Sigmoid colon (tissue), 7 donors: ENCODE measurements around the gene MAP3K20. TPM values are rescaled to one million over a fixed set of nuclear protein-coding genes. Genes with fewer than 3 reads are reported as not detected.

Experiments used
- DNase-seq: peaks from one replicate; pipeline ENCODE4 v3.0.0-alpha.2; 2019
- H3K27ac ChIP-seq, 4 donors: fragments of 200-600 bp; sonication (generic); one replicate each; pipeline ENCODE4 v1.5.1; 2016 to 2019; ENCODE audit warnings: mild to moderate bottlenecking in 1 of 4
- H3K27me3 ChIP-seq, 3 donors: fragments of 200-600 bp; sonication (generic); one replicate each; pipeline ENCODE4 v1.5.1; 2019; ENCODE audit warnings: mild to moderate bottlenecking in 1 of 3
- H3K36me3 ChIP-seq, 4 donors: fragments of 200-600 bp; sonication (generic); one replicate each; pipeline ENCODE4 v1.5.1; 2016 to 2019
- H3K4me1 ChIP-seq, 4 donors: fragments of 200-600 bp; sonication (generic); one replicate each; pipeline ENCODE4 v1.5.1; 2017 to 2019
- H3K4me3 ChIP-seq, 4 donors: fragments of 200-600 bp; sonication (generic); one replicate each; pipeline ENCODE4 v1.5.1; 2017 to 2019; ENCODE audit warnings: mild to moderate bottlenecking in 2 of 4, moderate library complexity in 1 of 4
- H3K9me3 ChIP-seq, 4 donors: fragments of 200-600 bp in 3 of 4; sonication (generic) in 3 of 4; one replicate each; pipeline versions ENCODE4 v1.5.1 to v1.6.1; 2013 to 2019
- EP300 ChIP-seq, 4 donors: sonication (generic); formaldehyde crosslinking; IDR thresholded peaks; one replicate each; pipeline ENCODE4 v1.6.1; 2017; ENCODE audit warnings: antibody characterized with exemption in 4 of 4
- POLR2A ChIP-seq, 2 donors: fragments of 450-650 bp; IDR thresholded peaks; one replicate each; pipeline ENCODE4 v1.6.1; 2016; ENCODE audit warnings: antibody characterized with exemption in 2 of 2, mild to moderate bottlenecking in 2 of 2, moderate library complexity in 2 of 2
- POLR2AphosphoS5 ChIP-seq, 4 donors: sonication (generic); formaldehyde crosslinking; IDR thresholded peaks; one replicate each; pipeline ENCODE4 v1.6.1; 2017; ENCODE audit warnings: antibody characterized with exemption in 4 of 4
- WGBS, 2 donors: extraction: QIAGEN DNeasy Blood & Tissue Kit; methylation state at CpG; one replicate each; pipeline ENCODE4 v1.1.7; 2013; 5-methylcytosine and 5-hydroxymethylcytosine counted together
- intact Hi-C: fragments of 100-400 bp; cut with DNase I; formaldehyde crosslinking; loops from one replicate; pipeline ENCODE4 v1.15.1; 2023
- polyA plus RNA-seq, 3 donors: library from polyadenylated mRNA; stranded (reverse); fragments of 200-250 nt; gene quantifications; one replicate each; pipeline ENCODE4 v1.2.3, GENCODE V29; 2013
- total RNA-seq, 4 donors: library from RNA; depleted of rRNA; stranded (reverse); fragments of >200 nt; gene quantifications; one replicate each; pipeline ENCODE4 v1.1.0, GENCODE V29; 2016
- TF ChIP-seq, protein P1 (sequence below), 4 experiments: fragments of 450-650 bp in 3 of 4; fragments of 200-600 bp in 1 of 4; IDR thresholded peaks; one replicate each; pipeline ENCODE4 v1.5.1; 2016 to 2019; ENCODE audit warnings: antibody characterized with exemption in 4 of 4, mild to moderate bottlenecking in 3 of 4, moderate library complexity in 2 of 4
- donor health status: healthy with polysubstance abuse.
- donor health status: Bipolar disorder and iron deficiency.
- donor health status: healthy.

The MAP3K20 gene
- total and polyA plus RNA-seq, 7 donors: 6.2 to 255 (median 189) TPM

- Histone ChIP-seq H3K36me3 (no peaks in the 10 kb centered on the region), H3K4me1 (peaks cover 0 to 72% (median 52%) of the 10 kb centered on the region in 4 donors), H3K27ac (peak overlapping the region in 2 of 4 donors; percentile 40 to 76), H3K4me3 (no peak overlapping the region), H3K27me3 (no peaks in the 10 kb centered on the region), H3K9me3 (no peaks in the 10 kb centered on the region)
- intact Hi-C loops: no loop called here
- no peak for DNase-seq
- TF ChIP-seq POLR2AphosphoS5 (IDR thresholded peaks at IDR 0.05) (no peak), EP300 (IDR thresholded peaks at IDR 0.05) (no peak), POLR2A (IDR thresholded peaks at IDR 0.05) (no peak)
- TF ChIP-seq, protein P1, sequence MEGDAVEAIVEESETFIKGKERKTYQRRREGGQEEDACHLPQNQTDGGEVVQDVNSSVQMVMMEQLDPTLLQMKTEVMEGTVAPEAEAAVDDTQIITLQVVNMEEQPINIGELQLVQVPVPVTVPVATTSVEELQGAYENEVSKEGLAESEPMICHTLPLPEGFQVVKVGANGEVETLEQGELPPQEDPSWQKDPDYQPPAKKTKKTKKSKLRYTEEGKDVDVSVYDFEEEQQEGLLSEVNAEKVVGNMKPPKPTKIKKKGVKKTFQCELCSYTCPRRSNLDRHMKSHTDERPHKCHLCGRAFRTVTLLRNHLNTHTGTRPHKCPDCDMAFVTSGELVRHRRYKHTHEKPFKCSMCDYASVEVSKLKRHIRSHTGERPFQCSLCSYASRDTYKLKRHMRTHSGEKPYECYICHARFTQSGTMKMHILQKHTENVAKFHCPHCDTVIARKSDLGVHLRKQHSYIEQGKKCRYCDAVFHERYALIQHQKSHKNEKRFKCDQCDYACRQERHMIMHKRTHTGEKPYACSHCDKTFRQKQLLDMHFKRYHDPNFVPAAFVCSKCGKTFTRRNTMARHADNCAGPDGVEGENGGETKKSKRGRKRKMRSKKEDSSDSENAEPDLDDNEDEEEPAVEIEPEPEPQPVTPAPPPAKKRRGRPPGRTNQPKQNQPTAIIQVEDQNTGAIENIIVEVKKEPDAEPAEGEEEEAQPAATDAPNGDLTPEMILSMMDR (IDR thresholded peaks at IDR 0.05): no peak
- 88 to 91% methylated on average over 10 of the region's 10 CpGs for WGBS, 2 donors
Measured at GRCh38 chr2:173044686-173045085, 31.0 kb upstream of the MAP3K20 start.

DNA sequence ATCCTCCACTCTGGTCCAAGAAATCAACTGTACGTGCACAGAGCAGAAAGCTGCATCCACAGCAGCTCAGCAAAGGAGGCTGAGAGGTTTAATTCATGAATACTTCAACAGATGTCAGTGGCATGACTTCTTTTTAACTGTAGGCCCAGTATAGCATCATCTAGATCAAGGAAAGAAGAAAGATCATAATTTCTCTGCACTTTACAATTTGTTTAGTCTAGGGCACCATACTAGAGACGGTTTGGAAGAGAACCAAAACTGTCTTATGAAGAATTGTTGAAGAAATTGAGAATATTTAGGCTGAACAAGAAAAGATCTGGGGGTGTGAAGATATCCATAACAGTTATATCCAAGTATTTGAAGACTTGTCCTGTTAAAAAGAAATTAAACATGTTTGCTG lies 30.5 kb upstream of the MAP3K20 start:
- no peak for TF ChIP-seq POLR2AphosphoS5 (IDR thresholded peaks at IDR 0.05)
- TF ChIP-seq, protein P1 (IDR thresholded peaks at IDR 0.05): no peak
- TF ChIP-seq POLR2A (IDR thresholded peaks at IDR 0.05): no peak
- no peak for TF ChIP-seq EP300 (IDR thresholded peaks at IDR 0.05)
- H3K36me3 ChIP-seq: no peaks in the 10 kb centered on the region
- intact Hi-C loops: no loop called here
- peak overlapping the region in 2 of 4 donors; percentile 40 to 76 for H3K27ac ChIP-seq
- no peak for DNase-seq
- no peaks in the 10 kb centered on the region for H3K27me3 ChIP-seq
- H3K4me3 ChIP-seq: no peak overlapping the region
- 81 to 91% methylated on average over 2 of the region's 2 CpGs for WGBS, 2 donors
- H3K4me1 ChIP-seq: peaks cover 0 to 77% (median 57%) of the 10 kb centered on the region in 4 donors
- no peaks in the 10 kb centered on the region for H3K9me3 ChIP-seq

DNA sequence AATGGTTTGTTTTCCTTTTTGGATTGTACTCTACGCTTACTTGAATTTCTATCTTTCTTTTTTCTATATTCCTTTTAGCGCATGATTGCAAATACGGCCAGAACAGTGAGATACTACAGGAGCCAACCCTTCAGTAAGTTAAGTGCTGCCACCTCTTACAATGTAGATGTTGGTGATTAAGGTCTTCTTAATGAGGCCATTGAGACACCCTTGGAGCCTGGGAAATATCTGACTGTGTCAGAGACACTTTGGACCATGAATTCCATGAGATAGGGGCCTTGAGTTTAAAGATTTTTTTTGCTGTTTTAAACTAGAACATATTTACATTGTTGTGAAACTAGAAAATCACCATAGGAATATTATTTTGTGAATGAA lies 27.1 kb upstream of the MAP3K20 start:
- Histone ChIP-seq H3K36me3 (no peaks in the 10 kb centered on the region), H3K4me3 (no peak overlapping the region), H3K27me3 (no peaks in the 10 kb centered on the region), H3K27ac (peak overlapping the region; percentile 50 to 76 (median 74)), H3K9me3 (no peaks in the 10 kb centered on the region), H3K4me1 (peaks cover 0 to 61% (median 47%) of the 10 kb centered on the region in 4 donors)
- 94 to 96% methylated on average over 3 of the region's 3 CpGs for WGBS, 2 donors
- intact Hi-C loops: no loop called here
- DNase-seq: no peak
- TF ChIP-seq, protein P1 (IDR thresholded peaks at IDR 0.05): no peak
- TF ChIP-seq POLR2AphosphoS5 (IDR thresholded peaks at IDR 0.05): no peak
- TF ChIP-seq EP300 (IDR thresholded peaks at IDR 0.05): no peak
- TF ChIP-seq POLR2A (IDR thresholded peaks at IDR 0.05): no peak

DNA sequence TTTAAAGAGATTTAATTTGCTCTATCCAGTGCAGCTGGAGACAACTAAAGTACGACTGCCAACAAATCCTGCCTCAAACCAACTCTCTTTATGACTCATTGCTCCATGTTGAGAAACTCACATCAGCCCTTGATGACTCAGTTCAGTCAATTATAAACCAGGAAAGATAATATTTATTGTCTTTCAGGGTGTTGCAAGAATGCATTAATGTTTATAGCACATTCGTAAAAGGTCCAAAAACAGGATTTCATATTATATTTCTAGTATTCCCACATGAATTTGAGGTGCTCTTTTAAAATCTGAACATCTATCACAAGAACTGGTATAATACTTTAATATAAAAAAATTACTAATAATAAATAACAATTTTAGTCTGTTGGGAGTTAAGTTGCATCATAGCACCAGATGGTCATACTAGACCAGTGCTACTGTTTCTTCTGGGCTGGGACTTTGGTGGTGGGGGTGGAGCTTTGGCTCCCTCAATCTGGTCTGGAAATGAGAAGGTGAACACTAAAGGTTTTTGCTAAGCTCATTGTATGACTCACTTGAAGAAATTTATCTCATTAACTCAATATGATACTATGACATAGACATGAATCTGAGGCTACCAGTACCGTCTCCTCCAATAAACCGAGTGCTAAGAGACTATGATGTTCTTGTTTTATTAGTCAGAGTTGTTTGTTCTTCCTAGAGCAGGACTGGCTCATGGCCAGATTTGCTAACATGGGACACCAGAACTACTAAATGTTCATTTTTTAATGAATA lies 26.6 kb upstream of the MAP3K20 start:
- H3K36me3 ChIP-seq: no peaks in the 10 kb centered on the region
- H3K9me3 ChIP-seq: no peaks in the 10 kb centered on the region
- peak overlapping the region; percentile 50 to 76 (median 74) for H3K27ac ChIP-seq
- TF ChIP-seq, protein P1 (IDR thresholded peaks at IDR 0.05): no peak
- peak in 2 of 4 donors; percentile 15 to 72 for TF ChIP-seq EP300 (IDR thresholded peaks at IDR 0.05)
- TF ChIP-seq POLR2AphosphoS5 (IDR thresholded peaks at IDR 0.05): peak; percentile 53 to 77 (median 68)
- no peak for TF ChIP-seq POLR2A (IDR thresholded peaks at IDR 0.05)
- H3K4me3 ChIP-seq: no peak overlapping the region
- H3K4me1 ChIP-seq: peaks cover 0 to 55% (median 45%) of the 10 kb centered on the region in 4 donors
- WGBS, 2 donors: 5 to 29% methylated on average over 4 of the region's 4 CpGs
- no peaks in the 10 kb centered on the region for H3K27me3 ChIP-seq
- intact Hi-C loops: no loop called here
- peak; percentile 94 for DNase-seq
